Endothelial cell of umbilical vein (primary cell): Measurements from ENCODE around the gene CES4A. TPM values are rescaled to one million over a fixed set of nuclear protein-coding genes. Genes with fewer than 3 reads are reported as not detected.

Experiments used
- BruUV-seq: library from RNA; stranded (reverse); fragments of 400-500 nt; replicated peaks from 2 replicates; lab custom pipeline; 2021; lab: Mats Ljungman, UMichigan
- CTCF ChIA-PET: fragments of 300-600, 350-600 bp; sonication (Branson Sonifier 250); formaldehyde crosslinking; loops from one replicate; lab custom pipeline; 2021; ENCODE audit warnings: antibody characterized with exemption, inconsistent platforms; lab: Charles Lee
- POLR2A ChIA-PET: fragments of 300-600, 350-600 bp; sonication (Branson Sonifier 250); formaldehyde crosslinking; loops from one replicate; lab custom pipeline; 2021; ENCODE audit warnings: antibody characterized with exemption, inconsistent platforms; lab: Charles Lee
- DNase-seq: peaks from one replicate; pipeline ENCODE4 v3.0.0-alpha.2; 2011; ENCODE audit warnings: low read depth, low spot score
- FAIRE-seq: peaks from 2 replicates; lab custom pipeline; 2011; peaks lifted over from hg19 to GRCh38; lab: Jason Lieb, UNC
- H2AFZ ChIP-seq: 2 replicates; pipeline ENCODE4 v1.6.0; 2012; ENCODE audit warnings: low read depth, low read length, control low read depth, inconsistent platforms
- H3K27ac ChIP-seq: 2 replicates; pipeline ENCODE4 v1.5.1; 2011; ENCODE audit warnings: low read depth, mild to moderate bottlenecking, control low read depth, low read length, moderate library complexity; ENCODE audit not compliant: insufficient read depth
- H3K27me3 ChIP-seq, 2 experiments: 2 replicates each; pipeline versions ENCODE4 v1.6.0 to v1.6.1; 2011; ENCODE audit warnings: low read length in 2 of 2, mixed read lengths in 1 of 2; ENCODE audit not compliant: control insufficient read depth in 2 of 2, insufficient read depth in 2 of 2
- H3K36me3 ChIP-seq, 2 experiments: 2 replicates in 1 of 2; 3 replicates in 1 of 2; pipeline ENCODE4 v1.5.1; 2011; ENCODE audit warnings: low read length in 2 of 2, mild to moderate bottlenecking in 1 of 2, moderate library complexity in 1 of 2; ENCODE audit not compliant: control insufficient read depth in 2 of 2, insufficient read depth in 2 of 2; ENCODE audit errors: extremely low read depth in 1 of 2
- H3K4me1 ChIP-seq: 3 replicates; pipeline ENCODE4 v1.5.1; 2011; ENCODE audit warnings: mild to moderate bottlenecking, low read length; ENCODE audit not compliant: control insufficient read depth, insufficient read depth; ENCODE audit errors: extremely low read depth
- H3K4me2 ChIP-seq: 2 replicates; pipeline ENCODE4 v1.6.1; 2011; ENCODE audit warnings: low read length, control low read depth, mixed read lengths; ENCODE audit not compliant: insufficient read depth
- H3K4me3 ChIP-seq, 3 experiments: fragments of 200-600 bp in 1 of 3; sonication (generic), shearing (Covaris generic) in 1 of 3; replicated peaks in 1 of 3; 2 replicates each; pipeline ENCODE4 v1.5.1; 2011 to 2016; ENCODE audit warnings: control low read depth in 3 of 3, low read length in 3 of 3, mild to moderate bottlenecking in 2 of 3, inconsistent platforms in 1 of 3, low read depth in 1 of 3, moderate library complexity in 1 of 3; ENCODE audit not compliant: insufficient read depth in 1 of 3
- H3K79me2 ChIP-seq: 2 replicates; pipeline ENCODE4 v1.6.0; 2012; ENCODE audit warnings: low read length, inconsistent platforms; ENCODE audit not compliant: control insufficient read depth, insufficient read depth
- H3K9ac ChIP-seq: replicated peaks from 2 replicates; pipeline ENCODE3; 2011; ENCODE audit warnings: low read length, control low read depth; ENCODE audit not compliant: insufficient read depth; ENCODE audit errors: extremely low read depth
- H3K9me1 ChIP-seq: replicated peaks from 3 replicates; pipeline ENCODE4 v1.6.0; 2011; ENCODE audit warnings: mild to moderate bottlenecking, low read length; ENCODE audit not compliant: control insufficient read depth, insufficient read depth; ENCODE audit errors: extremely low read depth
- H3K9me3 ChIP-seq: replicated peaks from 2 replicates; pipeline ENCODE4 v1.5.1; 2012; ENCODE audit warnings: low read length, inconsistent platforms; ENCODE audit not compliant: control insufficient read depth, insufficient read depth
- H4K20me1 ChIP-seq: replicated peaks from 2 replicates; pipeline ENCODE3; 2011; ENCODE audit warnings: mild to moderate bottlenecking, low read length; ENCODE audit not compliant: control insufficient read depth, insufficient read depth; ENCODE audit errors: extremely low read depth
- CTCF ChIP-seq, 2 donors: IDR thresholded peaks; 1 replicate in 1 of 2; 2 replicates in 1 of 2; pipeline ENCODE4 v1.5.1; 2011; ENCODE audit warnings: low read length in 2 of 2, mild to moderate bottlenecking in 2 of 2, moderate library complexity in 2 of 2, control low read depth in 1 of 2, inconsistent platforms in 1 of 2, low read depth in 1 of 2; ENCODE audit not compliant: insufficient read depth in 1 of 2; ENCODE audit errors: extremely low read depth in 1 of 2
- GATA2 ChIP-seq: IDR thresholded peaks from 2 replicates; pipeline ENCODE4 v1.7.0; 2011; ENCODE audit warnings: low read depth, mild to moderate bottlenecking, moderate library complexity, mixed read lengths, low read length; ENCODE audit not compliant: insufficient read length, insufficient read depth
- JUN ChIP-seq: IDR thresholded peaks from 2 replicates; pipeline ENCODE4 v1.6.1; 2011; ENCODE audit warnings: borderline replicate concordance, low read depth; ENCODE audit not compliant: insufficient read length, insufficient read depth
- MAX ChIP-seq: IDR thresholded peaks from 2 replicates; pipeline ENCODE4 v1.6.1; 2011; ENCODE audit not compliant: insufficient read depth, insufficient read length
- MYC ChIP-seq: IDR thresholded peaks from one replicate; pipeline ENCODE4 v1.6.1; 2011; ENCODE audit warnings: mild to moderate bottlenecking, low read depth, low read length
- POLR2A ChIP-seq: IDR thresholded peaks from 2 replicates; pipeline ENCODE4 v1.6.1; 2012; ENCODE audit warnings: low read depth, mild to moderate bottlenecking, control low read depth, low read length
- dilution Hi-C: fragments of 300-500 bp; cut with MboI; formaldehyde crosslinking; loops from one replicate; pipeline ENCODE4 v1.15.0; 2019; ENCODE audit warnings: low sequenced_read_pairs; ENCODE audit not compliant: extremely low pct_ligation_motif_present
- intact Hi-C: fragments of 100-400 bp; cut with micrococcal nuclease; formaldehyde crosslinking; loops from one replicate; pipeline ENCODE4 v1.10.0; 2022
- polyA plus RNA-seq, 4 experiments: library from polyadenylated mRNA; depleted of rRNA in 3 of 4; stranded (reverse) in 3 of 4; unstranded in 1 of 4; fragments of >200 nt; gene quantifications; 2 replicates each; pipeline versions ENCODE4 v1.2.1 to v1.2.3, GENCODE V29; 2011 to 2012; ENCODE audit warnings: missing spikeins in 1 of 4
- total RNA-seq: library from RNA; stranded (reverse); gene quantifications from 2 replicates; pipeline ENCODE4 v1.2.3, GENCODE V29; 2021

Gene CES4A
- total and polyA plus RNA-seq, 2 donors (not counting 3 experiments of a cell fraction or from before 2014, with no cell fraction given) = 5.4 to 13.3 TPM

- H3K9me1 ChIP-seq = no peaks in the 10 kb centered on the region
- no peak overlapping the region for H3K4me2 ChIP-seq
- no TSS peak for BruUV-seq
- H3K9ac ChIP-seq = no peak overlapping the region
- H3K4me3 ChIP-seq = no peak overlapping the region
- no peaks in the 10 kb centered on the region for H3K79me2 ChIP-seq
- intact Hi-C loops (loop anchor here (10.0 kb wide), 1 partner anchor 444 kb away; the partner anchor contains the start of gene TPPP3), dilution Hi-C loops (no loop called here)
- FAIRE-seq (no peak), DNase-seq (no peak)
- H3K27me3 ChIP-seq = peaks cover 4 to 10% of the 10 kb centered on the region in 2 experiments
- H4K20me1 ChIP-seq = no peaks in the 10 kb centered on the region
- peaks cover 12% of the 10 kb centered on the region for H3K4me1 ChIP-seq
- no peaks in the 10 kb centered on the region for H3K9me3 ChIP-seq
- H3K36me3 ChIP-seq = no peaks in the 10 kb centered on the region
- ChIA-PET POLR2A (no interaction called here), CTCF (interaction anchor here (1.0 kb wide), 1 partner anchor 11 kb away, joined by 3 read pairs; the partner anchor contains the start of gene CES3)
- no peak overlapping the region for H3K27ac ChIP-seq
- no peak for TF ChIP-seq CTCF (IDR thresholded peaks at IDR 0.05; ENCODE audit: extremely low read depth in 1 of 2, insufficient read depth in 1 of 2, low read depth in 1 of 2, low read length in 2 of 2)
- TF ChIP-seq GATA2 = no peak
- no peak for TF ChIP-seq POLR2A
- no peak for TF ChIP-seq MYC
- TF ChIP-seq MAX = no peak
- TF ChIP-seq JUN = no peak
- H2AFZ ChIP-seq = no peak overlapping the region
These were observed 38.0 kb upstream of the CES4A start for GRCh38 chr16:66950437-66950836.
